ENCODE results near the gene ARHGEF33.

DNA sequence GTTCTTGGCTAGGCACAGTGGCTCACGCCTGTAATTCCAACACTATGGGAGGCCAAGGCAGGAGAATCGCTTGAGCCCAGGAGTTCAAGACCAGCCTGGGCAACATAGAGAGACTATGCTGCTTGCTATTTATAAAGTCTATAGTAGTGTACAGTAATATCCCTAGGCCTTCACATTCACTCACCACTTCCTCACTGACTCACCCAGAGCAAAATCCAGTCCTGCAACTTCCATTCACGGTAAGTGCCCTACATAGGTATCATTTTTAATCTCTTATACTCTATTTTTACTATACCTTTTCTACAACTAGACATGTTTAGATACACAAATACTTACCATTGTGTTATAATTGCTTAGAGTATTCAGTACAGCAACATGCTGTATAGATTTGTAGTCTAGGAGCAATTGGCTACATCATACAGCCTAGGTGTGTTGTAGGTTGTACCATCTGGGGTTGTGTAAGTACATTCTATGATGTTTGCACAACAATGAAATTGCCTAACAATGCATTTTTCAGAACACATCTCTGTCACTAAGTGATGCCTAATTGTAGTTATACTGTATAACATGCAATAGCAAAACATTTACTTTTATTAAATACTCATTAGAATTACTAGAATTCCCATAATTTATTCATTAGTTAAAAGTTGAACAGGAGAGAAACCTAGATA is 22.8 kb upstream of the ARHGEF33 start:
- TF ChIP-seq TEAD4 (IDR thresholded peaks at IDR 0.05) (no peak), CREB1 (IDR thresholded peaks at IDR 0.05; ENCODE audit: low read depth) (no peak), USF1 (IDR thresholded peaks at IDR 0.05) (no peak), ZBTB7A (IDR thresholded peaks at IDR 0.05; ENCODE audit: low read depth) (no peak), RAD21 (IDR thresholded peaks at IDR 0.05; ENCODE audit: low read depth) (no peak)
- TF ChIP-seq, protein P1, sequence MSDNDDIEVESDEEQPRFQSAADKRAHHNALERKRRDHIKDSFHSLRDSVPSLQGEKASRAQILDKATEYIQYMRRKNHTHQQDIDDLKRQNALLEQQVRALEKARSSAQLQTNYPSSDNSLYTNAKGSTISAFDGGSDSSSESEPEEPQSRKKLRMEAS (IDR thresholded peaks at IDR 0.05) = no peak

All from Ishikawa (cell line).